ENCODE measurements around the gene A2M.

A2M gene

GRCh38 chr12:9048930-9049329 is 66.8 kb downstream of the A2M start:
- DNase-seq (no peak), ATAC-seq (replicated peaks) (no peak)
- Mint-ChIP-seq H3K9me3 (no peaks in the 10 kb centered on the region), H3K36me3 (ENCODE audit: insufficient read depth) (peaks cover 46% of the 10 kb centered on the region), H3K27ac (peak overlapping the region; percentile 46 to 60), H3K4me3 (no peak overlapping the region), H3K4me1 (ENCODE audit: low read depth in 2 of 2) (peaks cover 26 to 28% of the 10 kb centered on the region in 2 donors), H3K27me3 (no peaks in the 10 kb centered on the region)

- no peak for DNase-seq
- Mint-ChIP-seq H3K4me1 (ENCODE audit: low read depth in 2 of 2) (peaks cover 27 to 37% of the 10 kb centered on the region in 2 donors), H3K27ac (peak overlapping the region; percentile 28 to 74), H3K4me3 (no peak overlapping the region), H3K27me3 (no peaks in the 10 kb centered on the region), H3K9me3 (no peaks in the 10 kb centered on the region), H3K36me3 (ENCODE audit: insufficient read depth) (peaks cover 45% of the 10 kb centered on the region)
- ATAC-seq (replicated peaks): no peak
Observed at GRCh38 chr12:9047105-9047504, 68.6 kb downstream of the A2M start.

- DNase-seq: no peak
- no peaks in the 10 kb centered on the region for H3K27me3 Mint-ChIP-seq
- ATAC-seq (replicated peaks): no peak
- peak overlapping the region; percentile 46 to 56 for H3K27ac Mint-ChIP-seq
- no peaks in the 10 kb centered on the region for H3K9me3 Mint-ChIP-seq
- no peak overlapping the region for H3K4me3 Mint-ChIP-seq
- peaks cover 30% of the 10 kb centered on the region for H3K36me3 Mint-ChIP-seq (ENCODE audit: insufficient read depth)
- peaks cover 25 to 51% of the 10 kb centered on the region in 2 donors for H3K4me1 Mint-ChIP-seq (ENCODE audit: low read depth in 2 of 2)
Observed at GRCh38 chr12:9043766-9044165, 72.0 kb downstream of the A2M start.

GRCh38 chr12:9041321-9041720 is 74.4 kb downstream of the A2M start:
- no peak overlapping the region for H3K27ac Mint-ChIP-seq
- peaks cover 23% of the 10 kb centered on the region for H3K36me3 Mint-ChIP-seq (ENCODE audit: insufficient read depth)
- DNase-seq: no peak
- H3K4me3 Mint-ChIP-seq: no peak overlapping the region
- no peak for ATAC-seq (replicated peaks)
- peaks cover 35 to 62% of the 10 kb centered on the region in 2 donors for H3K4me1 Mint-ChIP-seq (ENCODE audit: low read depth in 2 of 2)
- H3K27me3 Mint-ChIP-seq: no peaks in the 10 kb centered on the region
- H3K9me3 Mint-ChIP-seq: no peaks in the 10 kb centered on the region

- Mint-ChIP-seq H3K4me3 (no peak overlapping the region), H3K36me3 (ENCODE audit: insufficient read depth) (peaks cover 23% of the 10 kb centered on the region), H3K4me1 (ENCODE audit: low read depth in 2 of 2) (peaks cover 32 to 62% of the 10 kb centered on the region in 2 donors), H3K27me3 (no peaks in the 10 kb centered on the region), H3K9me3 (no peaks in the 10 kb centered on the region), H3K27ac (peak overlapping the region in 1 of 2 donors; percentile 78)
- DNase-seq (no peak), ATAC-seq (replicated peaks) (no peak)
Observed at GRCh38 chr12:9040484-9041186, 75.1 kb downstream of the A2M start.

GRCh38 chr12:9039397-9039977 is 76.2 kb downstream of the A2M start:
- H3K36me3 Mint-ChIP-seq (ENCODE audit: insufficient read depth): peaks cover 16% of the 10 kb centered on the region
- peak overlapping the region in 1 of 2 donors; percentile 52 for H3K4me3 Mint-ChIP-seq
- peaks cover 33 to 59% of the 10 kb centered on the region in 2 donors for H3K4me1 Mint-ChIP-seq (ENCODE audit: low read depth in 2 of 2)
- no peaks in the 10 kb centered on the region for H3K9me3 Mint-ChIP-seq
- peak overlapping the region; percentile 75 to 78 for H3K27ac Mint-ChIP-seq
- no peaks in the 10 kb centered on the region for H3K27me3 Mint-ChIP-seq
- DNase-seq (peak; percentile 19 to 23 (median 22)), ATAC-seq (replicated peaks) (peak; percentile 88)

- H3K36me3 Mint-ChIP-seq (ENCODE audit: insufficient read depth): peaks cover 6% of the 10 kb centered on the region
- peak overlapping the region in 1 of 2 donors; percentile 78 for H3K27ac Mint-ChIP-seq
- ATAC-seq (replicated peaks): no peak
- no peaks in the 10 kb centered on the region for H3K9me3 Mint-ChIP-seq
- no peak for DNase-seq
- no peaks in the 10 kb centered on the region for H3K27me3 Mint-ChIP-seq
- H3K4me1 Mint-ChIP-seq (ENCODE audit: low read depth in 2 of 2): peaks cover 38 to 64% of the 10 kb centered on the region in 2 donors
- H3K4me3 Mint-ChIP-seq: no peak overlapping the region
Observed at GRCh38 chr12:9037431-9037830, 78.3 kb downstream of the A2M start.

- Mint-ChIP-seq H3K4me1 (ENCODE audit: low read depth in 2 of 2) (peaks cover 38 to 60% of the 10 kb centered on the region in 2 donors), H3K27me3 (no peaks in the 10 kb centered on the region), H3K36me3 (ENCODE audit: insufficient read depth) (peaks cover 6% of the 10 kb centered on the region), H3K9me3 (no peaks in the 10 kb centered on the region), H3K4me3 (no peak overlapping the region), H3K27ac (peak overlapping the region in 1 of 2 donors; percentile 55)
- DNase-seq (no peak), ATAC-seq (replicated peaks) (no peak)
Observed at GRCh38 chr12:9036227-9036626, 79.5 kb downstream of the A2M start.

- Mint-ChIP-seq H3K27ac (peak overlapping the region in 1 of 2 donors; percentile 75), H3K36me3 (ENCODE audit: insufficient read depth) (peaks cover 21% of the 10 kb centered on the region), H3K4me3 (no peak overlapping the region), H3K27me3 (no peaks in the 10 kb centered on the region), H3K9me3 (no peaks in the 10 kb centered on the region), H3K4me1 (ENCODE audit: low read depth in 2 of 2) (peaks cover 37 to 59% of the 10 kb centered on the region in 2 donors)
- DNase-seq (no peak), ATAC-seq (replicated peaks) (no peak)
Observed at GRCh38 chr12:9034095-9034494, 81.6 kb downstream of the A2M start.

- Mint-ChIP-seq H3K27me3 (no peaks in the 10 kb centered on the region), H3K4me1 (ENCODE audit: low read depth in 2 of 2) (peaks cover 39 to 58% of the 10 kb centered on the region in 2 donors), H3K4me3 (no peak overlapping the region), H3K9me3 (no peaks in the 10 kb centered on the region), H3K36me3 (ENCODE audit: insufficient read depth) (peaks cover 25% of the 10 kb centered on the region), H3K27ac (peak overlapping the region; percentile 60 to 75)
- DNase-seq: no peak
- ATAC-seq (replicated peaks): no peak
Observed at GRCh38 chr12:9033265-9033887, 82.3 kb downstream of the A2M start.

- H3K27ac Mint-ChIP-seq: peak overlapping the region; percentile 60 to 75
- H3K9me3 Mint-ChIP-seq: peaks cover 0 to 3% of the 10 kb centered on the region in 2 donors
- DNase-seq: no peak
- H3K27me3 Mint-ChIP-seq: no peaks in the 10 kb centered on the region
- peaks cover 34% of the 10 kb centered on the region for H3K36me3 Mint-ChIP-seq (ENCODE audit: insufficient read depth)
- H3K4me3 Mint-ChIP-seq: no peak overlapping the region
- ATAC-seq (replicated peaks): no peak
- peaks cover 41 to 61% of the 10 kb centered on the region in 2 donors for H3K4me1 Mint-ChIP-seq (ENCODE audit: low read depth in 2 of 2)
Observed at GRCh38 chr12:9032202-9032964, 83.3 kb downstream of the A2M start.

- no peak overlapping the region for H3K4me3 Mint-ChIP-seq
Observed at GRCh38 chr12:9030776-9031175, 84.9 kb downstream of the A2M start.

More at GRCh38 chr12:9030776-9031175, 84.9 kb downstream of the A2M start:
- H3K36me3 Mint-ChIP-seq (ENCODE audit: insufficient read depth): peaks cover 38% of the 10 kb centered on the region
- H3K9me3 Mint-ChIP-seq: peaks cover 0 to 3% of the 10 kb centered on the region in 2 donors
- H3K27me3 Mint-ChIP-seq: no peaks in the 10 kb centered on the region
- ATAC-seq (replicated peaks): no peak
- no peak for DNase-seq
- H3K4me1 Mint-ChIP-seq (ENCODE audit: low read depth in 2 of 2): peaks cover 37 to 52% of the 10 kb centered on the region in 2 donors
- peak overlapping the region; percentile 78 to 87 for H3K27ac Mint-ChIP-seq

Data from effector memory CD8-positive, alpha-beta T cell (primary cell).